Muscle of leg (tissue), 11 donors: ENCODE measurements around the gene ZNF804B. TPM values are rescaled to one million over a fixed set of nuclear protein-coding genes. Genes with fewer than 3 reads are reported as not detected.

Source experiments
- DNase-seq: peaks from one replicate; pipeline ENCODE4 v3.0.0; 2013
- H3K27ac ChIP-seq: one replicate; pipeline ENCODE4 v1.5.1; 2013; ENCODE audit warnings: mild to moderate bottlenecking, low read length, control low read depth
- H3K27me3 ChIP-seq: one replicate; pipeline ENCODE4 v1.6.1; 2013; ENCODE audit warnings: low read length; ENCODE audit not compliant: control insufficient read depth, insufficient read depth
- H3K36me3 ChIP-seq: one replicate; pipeline ENCODE4 v1.6.1; 2013; ENCODE audit warnings: low read length; ENCODE audit not compliant: control insufficient read depth, insufficient read depth
- H3K4me1 ChIP-seq: one replicate; pipeline ENCODE4 v1.6.1; 2013; ENCODE audit warnings: low read length; ENCODE audit not compliant: control insufficient read depth, insufficient read depth
- H3K4me3 ChIP-seq: one replicate; pipeline ENCODE4 v1.5.1; 2013; ENCODE audit warnings: low read length, control low read depth
- H3K9me3 ChIP-seq: replicated peaks from 2 replicates; pipeline ENCODE4 v1.6.1; 2013; ENCODE audit warnings: low read depth, low read length; ENCODE audit not compliant: control insufficient read depth
- WGBS: methylation state at CpG from one replicate; pipeline ENCODE4 v1.1.5; 2013; ENCODE audit warnings: missing lambda C conversion rate; ENCODE audit not compliant: insufficient coverage; 5-methylcytosine and 5-hydroxymethylcytosine counted together
- polyA plus RNA-seq, 8 donors: library from polyadenylated mRNA; unstranded; fragments of 120-200 nt; gene quantifications; one replicate each; pipeline versions ENCODE4 v1.2.1 to v1.2.3, GENCODE V29; 2013; ENCODE audit warnings: inconsistent platforms in 1 of 8, low replicate concordance in 1 of 8; ENCODE audit not compliant: insufficient read length in 8 of 8, insufficient read depth in 1 of 8
- total RNA-seq: library from RNA; stranded (reverse); fragments of 120-200 nt; gene quantifications from one replicate; pipeline ENCODE4 v1.2.4, GENCODE V29; 2013

The ZNF804B gene
- total and polyA plus RNA-seq, 9 donors, result under 0.01 to 0.05 TPM; not detected in 7

DNA sequence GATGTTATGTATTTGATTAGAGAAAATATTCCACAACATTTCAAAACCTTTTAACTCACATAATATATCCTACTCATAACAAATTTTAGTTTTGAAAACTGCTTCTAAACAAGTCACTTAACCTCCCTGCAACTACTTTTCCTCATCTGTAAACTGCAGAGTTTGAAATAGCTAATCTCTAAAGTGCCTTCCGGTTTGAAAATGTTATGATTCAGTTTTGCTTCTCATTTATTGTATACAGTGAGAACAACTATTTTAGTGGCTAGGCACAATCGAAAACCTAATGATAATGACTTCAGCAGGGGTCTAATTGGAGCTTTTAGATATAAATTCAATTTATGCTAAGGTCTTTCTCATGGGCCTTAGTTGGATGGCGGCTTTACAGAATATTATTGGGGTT, 66.7 kb downstream of the ZNF804B start:
- Histone ChIP-seq H3K36me3 (no peaks in the 10 kb centered on the region), H3K27me3 (no peaks in the 10 kb centered on the region), H3K4me1 (no peaks in the 10 kb centered on the region), H3K27ac (no peak overlapping the region), H3K9me3 (no peaks in the 10 kb centered on the region), H3K4me3 (no peak overlapping the region)
- WGBS, result no CpG with 5 or more reads among the region's 3 CpGs
- no peak for DNase-seq

DNA sequence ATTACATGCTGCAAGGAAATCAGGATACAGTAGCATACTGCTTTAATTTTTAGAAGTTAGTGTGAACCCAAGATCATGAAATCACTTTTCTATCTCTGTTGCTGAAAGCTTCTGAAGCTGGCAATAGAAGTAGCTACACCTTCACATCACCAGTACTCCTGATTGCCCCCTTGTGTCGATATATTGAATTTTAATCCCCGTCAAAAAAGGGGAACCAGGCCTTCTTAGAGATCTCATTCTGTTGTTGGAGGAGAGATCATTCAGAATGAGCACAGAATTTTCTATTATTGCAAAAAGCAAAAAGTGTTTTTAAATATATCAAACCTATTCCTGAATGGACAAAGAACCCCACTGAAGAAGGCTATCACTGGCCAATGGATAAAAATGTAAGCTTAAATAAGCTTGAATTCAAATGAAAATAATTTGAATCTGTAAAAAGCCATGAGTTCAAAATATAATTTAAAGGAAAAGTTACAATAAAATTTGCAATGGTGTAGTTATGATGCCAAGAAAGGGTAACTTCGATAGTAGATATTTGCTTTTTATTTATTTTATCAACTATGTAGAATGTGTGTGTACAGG, 75.7 kb downstream of the ZNF804B start:
- no peaks in the 10 kb centered on the region for H3K36me3 ChIP-seq
- H3K27ac ChIP-seq, result no peak overlapping the region
- no peaks in the 10 kb centered on the region for H3K27me3 ChIP-seq
- no peaks in the 10 kb centered on the region for H3K4me1 ChIP-seq
- H3K9me3 ChIP-seq, result no peaks in the 10 kb centered on the region
- no peak overlapping the region for H3K4me3 ChIP-seq
- no CpG with 5 or more reads among the region's 3 CpGs for WGBS
- DNase-seq, result peak; percentile 17

DNA sequence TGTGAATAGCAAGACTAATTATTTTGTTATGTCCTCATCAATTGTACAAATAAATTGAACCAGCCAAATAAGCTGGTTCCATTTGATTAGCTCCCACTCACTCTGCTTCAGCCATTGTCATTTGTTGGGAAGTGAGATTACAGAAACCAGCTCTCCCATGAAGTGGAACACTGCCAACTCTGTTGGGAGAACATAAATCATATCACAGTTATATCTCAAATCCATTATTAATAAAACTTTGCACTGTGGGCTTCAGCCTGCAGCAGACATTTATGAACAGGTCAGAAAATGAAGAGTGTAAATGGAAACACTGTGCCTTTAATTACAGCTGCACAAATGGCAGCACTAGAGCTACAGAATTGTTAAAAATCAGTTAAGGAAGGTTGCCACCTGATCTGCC, 82.7 kb downstream of the ZNF804B start:
- DNase-seq, result no peak
- no peaks in the 10 kb centered on the region for H3K36me3 ChIP-seq
- H3K9me3 ChIP-seq, result no peaks in the 10 kb centered on the region
- H3K4me3 ChIP-seq, result no peak overlapping the region
- H3K4me1 ChIP-seq, result no peaks in the 10 kb centered on the region
- H3K27ac ChIP-seq, result no peak overlapping the region
- H3K27me3 ChIP-seq, result no peaks in the 10 kb centered on the region

DNA sequence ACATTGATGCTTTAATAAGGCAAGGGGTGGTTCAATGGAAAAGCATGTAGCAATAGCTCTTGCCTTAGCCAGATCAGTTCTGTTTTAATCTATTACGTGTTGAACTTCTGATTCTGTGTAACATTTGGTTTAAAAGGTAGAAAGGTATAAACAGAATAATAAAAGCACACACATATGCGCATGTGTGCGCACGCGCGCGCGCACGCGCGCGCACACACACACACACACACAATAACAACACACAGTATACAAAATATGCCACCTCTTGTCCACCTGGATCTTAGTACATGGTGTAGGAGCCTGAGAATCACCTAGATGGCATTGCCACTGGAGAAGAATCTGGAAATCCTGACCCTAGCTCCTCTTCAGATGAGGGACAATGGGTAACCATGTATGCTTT, 85.6 kb downstream of the ZNF804B start:
- Histone ChIP-seq H3K4me3 (no peak overlapping the region), H3K27ac (no peak overlapping the region), H3K27me3 (no peaks in the 10 kb centered on the region), H3K4me1 (no peaks in the 10 kb centered on the region), H3K9me3 (no peaks in the 10 kb centered on the region), H3K36me3 (no peaks in the 10 kb centered on the region)
- DNase-seq, result no peak
- no CpG with 5 or more reads among the region's 12 CpGs for WGBS

DNA sequence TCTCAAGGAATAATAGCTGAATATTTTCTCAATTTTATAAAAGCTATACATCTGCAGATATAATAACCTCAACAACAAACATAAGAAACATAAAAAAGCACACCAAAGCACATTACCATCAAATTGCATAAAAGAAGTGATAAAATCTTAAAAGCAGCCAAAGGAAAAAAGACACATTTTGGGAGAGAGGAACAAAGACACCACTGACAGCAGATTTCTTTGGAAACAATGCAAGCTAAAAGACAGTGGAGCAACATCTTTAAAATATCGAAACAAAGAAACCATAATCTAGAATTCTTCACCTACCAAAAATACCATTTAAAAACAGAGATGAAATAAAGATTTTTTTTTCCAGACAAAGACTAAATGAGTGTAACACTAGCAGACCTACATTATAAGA, 91.7 kb downstream of the ZNF804B start:
- no peak for DNase-seq
- Histone ChIP-seq H3K27ac (no peak overlapping the region), H3K27me3 (no peaks in the 10 kb centered on the region), H3K4me1 (no peaks in the 10 kb centered on the region), H3K36me3 (no peaks in the 10 kb centered on the region), H3K4me3 (no peak overlapping the region), H3K9me3 (no peaks in the 10 kb centered on the region)
- no CpG with 5 or more reads among the region's 1 CpG for WGBS

DNA sequence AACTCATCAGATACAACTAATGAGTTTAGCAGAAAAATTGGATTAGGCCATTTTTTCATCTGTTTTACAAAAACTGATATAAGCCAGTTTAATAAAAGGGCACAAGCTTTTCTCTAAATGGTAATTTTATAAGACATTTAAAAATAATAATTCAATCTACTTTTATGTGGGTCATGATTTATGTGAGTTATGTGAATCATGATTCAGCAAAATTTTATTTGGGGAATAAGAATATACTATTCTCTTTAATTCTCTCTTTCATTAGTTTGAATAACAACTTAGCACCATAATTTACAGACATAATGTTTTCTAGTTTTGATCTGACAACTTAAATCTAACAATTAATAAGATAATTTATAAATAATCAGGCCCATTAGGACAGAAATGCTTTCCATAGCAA, 99.8 kb downstream of the ZNF804B start:
- DNase-seq, result no peak
- Histone ChIP-seq H3K27me3 (no peaks in the 10 kb centered on the region), H3K4me1 (no peaks in the 10 kb centered on the region), H3K27ac (no peak overlapping the region), H3K4me3 (no peak overlapping the region), H3K36me3 (no peaks in the 10 kb centered on the region), H3K9me3 (no peaks in the 10 kb centered on the region)

GRCh38 chr7:88866265-88866863, 106.9 kb downstream of the ZNF804B start:
- Histone ChIP-seq H3K27ac (no peak overlapping the region), H3K27me3 (no peaks in the 10 kb centered on the region), H3K9me3 (no peaks in the 10 kb centered on the region), H3K4me1 (no peaks in the 10 kb centered on the region), H3K36me3 (no peaks in the 10 kb centered on the region), H3K4me3 (no peak overlapping the region)
- WGBS, result no CpG with 5 or more reads among the region's 2 CpGs
- DNase-seq, result no peak

- Histone ChIP-seq H3K27me3 (no peaks in the 10 kb centered on the region), H3K27ac (no peak overlapping the region), H3K9me3 (no peaks in the 10 kb centered on the region), H3K36me3 (no peaks in the 10 kb centered on the region), H3K4me3 (no peak overlapping the region), H3K4me1 (no peaks in the 10 kb centered on the region)
- DNase-seq, result no peak
- WGBS, result 60% methylated on average over 1 of the region's 2 CpGs
These were observed 107.7 kb downstream of the ZNF804B start for GRCh38 chr7:88867158-88867557.

- Histone ChIP-seq H3K36me3 (no peaks in the 10 kb centered on the region), H3K9me3 (no peaks in the 10 kb centered on the region), H3K27ac (no peak overlapping the region), H3K27me3 (no peaks in the 10 kb centered on the region), H3K4me1 (no peaks in the 10 kb centered on the region), H3K4me3 (no peak overlapping the region)
- no CpG with 5 or more reads among the region's 1 CpG for WGBS
- no peak for DNase-seq
These were observed 109.0 kb downstream of the ZNF804B start for GRCh38 chr7:88868456-88868855.

DNA sequence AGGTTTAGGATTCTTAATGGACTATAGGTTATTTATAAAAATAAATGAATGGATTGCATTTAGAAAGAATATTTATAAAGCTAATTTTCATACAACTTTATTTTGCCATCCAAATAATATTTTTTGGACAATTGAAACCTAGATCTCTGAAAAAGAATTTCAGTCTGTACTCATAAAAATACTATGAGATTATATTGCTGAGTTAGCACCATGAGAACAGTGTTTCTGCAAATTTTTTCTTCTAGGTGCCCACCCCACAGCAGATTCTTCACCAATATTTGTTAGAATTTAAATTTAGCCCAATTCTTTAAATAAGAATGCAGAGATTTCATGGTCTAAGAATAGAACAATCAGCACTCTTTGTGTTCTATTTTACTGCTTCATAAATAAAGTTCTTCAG, 121.6 kb downstream of the ZNF804B start:
- Histone ChIP-seq H3K4me3 (no peak overlapping the region), H3K4me1 (no peaks in the 10 kb centered on the region), H3K27me3 (no peaks in the 10 kb centered on the region), H3K9me3 (no peaks in the 10 kb centered on the region), H3K27ac (no peak overlapping the region), H3K36me3 (no peaks in the 10 kb centered on the region)
- DNase-seq, result no peak

- Histone ChIP-seq H3K4me1 (no peaks in the 10 kb centered on the region), H3K9me3 (no peaks in the 10 kb centered on the region), H3K36me3 (no peaks in the 10 kb centered on the region), H3K27me3 (no peaks in the 10 kb centered on the region), H3K27ac (no peak overlapping the region), H3K4me3 (no peak overlapping the region)
- WGBS, result no CpG with 5 or more reads among the region's 2 CpGs
- no peak for DNase-seq
These were observed 125.6 kb downstream of the ZNF804B start for GRCh38 chr7:88885131-88885530.
